ENCODE data around the gene SMARCB1.

GRCh38 chr22:23859201-23859600 is 72.4 kb downstream of the SMARCB1 start:
- TF ChIP-seq POLR2A (IDR thresholded peaks at IDR 0.05; ENCODE audit: extremely low read depth, insufficient read length) (no peak), CTCF (IDR thresholded peaks at IDR 0.05; ENCODE audit: low read depth, low read length) (no peak), MAX (IDR thresholded peaks at IDR 0.05; ENCODE audit: low read depth, low read length) (no peak)
